Measurements from ENCODE around the gene ABCA4.

Gene ABCA4

DNA sequence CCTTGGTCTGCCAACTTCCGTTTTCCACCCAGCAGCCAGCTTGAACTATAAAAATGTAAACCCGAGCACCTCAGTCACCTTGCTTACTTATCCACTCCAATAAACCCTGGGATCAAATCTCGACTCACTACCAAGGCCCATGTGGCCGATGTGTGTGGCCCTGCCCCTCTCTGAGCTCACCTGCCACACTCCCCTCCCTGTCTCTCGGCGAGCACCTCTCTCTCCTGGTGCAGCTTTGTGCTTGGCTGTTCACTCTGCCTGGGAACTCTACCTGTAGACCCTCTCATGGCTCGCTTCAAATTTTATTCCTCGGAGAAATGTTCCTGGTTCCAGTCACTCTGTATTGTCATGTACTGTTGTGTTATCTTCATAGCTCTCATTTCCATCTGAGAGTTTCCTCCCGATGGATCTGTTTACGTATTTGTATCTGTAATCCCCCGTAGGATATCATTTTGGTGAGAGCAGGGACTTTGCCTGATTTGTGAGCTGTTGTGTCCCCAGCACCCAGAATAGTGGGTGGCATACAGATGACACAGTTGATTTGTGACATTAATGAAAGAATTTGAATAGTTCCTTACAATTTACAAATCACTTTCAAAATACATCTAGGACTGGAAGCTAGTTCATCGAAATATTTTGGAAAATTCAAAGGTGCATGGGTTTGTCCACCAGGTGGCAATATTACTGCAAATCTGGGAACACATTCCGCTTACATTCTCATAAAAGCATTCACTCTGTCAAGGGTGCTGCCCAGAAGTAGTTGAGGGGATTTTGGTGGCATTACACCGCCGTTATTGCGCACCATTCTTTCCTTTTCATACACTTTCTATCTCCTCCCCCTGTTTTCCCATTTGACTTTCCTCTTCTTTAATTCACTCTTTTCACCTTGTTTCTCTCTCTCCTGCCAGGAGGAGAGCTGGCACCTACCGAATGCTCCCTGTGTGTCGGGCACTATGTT lies 95.3 kb downstream of the ABCA4 start:
- DNase-seq: no peak

DNA sequence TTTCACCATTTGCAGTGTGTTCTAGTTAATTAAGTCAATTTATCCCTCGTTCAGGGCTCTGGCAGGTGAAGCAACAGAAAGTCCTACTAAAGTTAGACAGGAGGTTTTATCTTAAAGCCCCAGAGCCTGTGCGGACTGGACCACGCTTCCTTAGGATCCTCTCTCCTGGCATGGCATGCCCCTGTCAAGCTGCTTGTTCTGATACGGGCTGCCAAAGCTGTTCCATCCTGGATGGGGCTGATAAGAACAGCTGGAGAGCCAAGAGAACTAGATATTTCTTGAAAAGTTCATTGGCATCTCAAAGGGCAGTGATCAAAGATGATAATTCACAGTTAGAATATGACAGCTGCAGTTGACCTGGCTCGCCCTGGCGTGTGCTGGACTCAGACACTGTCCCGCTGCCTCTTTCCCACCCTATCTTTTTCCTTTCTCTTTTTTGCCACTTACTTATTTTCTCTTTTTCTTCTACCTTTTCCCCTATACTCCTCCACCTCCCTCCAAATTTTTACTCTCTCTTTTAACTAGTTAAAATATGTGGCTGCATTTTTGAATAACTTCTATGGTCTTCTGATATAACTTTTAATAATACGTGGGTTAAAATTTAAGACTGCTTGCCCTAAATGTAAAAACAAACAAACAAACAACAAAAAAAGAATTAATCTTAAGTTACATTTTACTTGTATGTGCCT lies 96.7 kb downstream of the ABCA4 start:
- DNase-seq: no peak

DNA sequence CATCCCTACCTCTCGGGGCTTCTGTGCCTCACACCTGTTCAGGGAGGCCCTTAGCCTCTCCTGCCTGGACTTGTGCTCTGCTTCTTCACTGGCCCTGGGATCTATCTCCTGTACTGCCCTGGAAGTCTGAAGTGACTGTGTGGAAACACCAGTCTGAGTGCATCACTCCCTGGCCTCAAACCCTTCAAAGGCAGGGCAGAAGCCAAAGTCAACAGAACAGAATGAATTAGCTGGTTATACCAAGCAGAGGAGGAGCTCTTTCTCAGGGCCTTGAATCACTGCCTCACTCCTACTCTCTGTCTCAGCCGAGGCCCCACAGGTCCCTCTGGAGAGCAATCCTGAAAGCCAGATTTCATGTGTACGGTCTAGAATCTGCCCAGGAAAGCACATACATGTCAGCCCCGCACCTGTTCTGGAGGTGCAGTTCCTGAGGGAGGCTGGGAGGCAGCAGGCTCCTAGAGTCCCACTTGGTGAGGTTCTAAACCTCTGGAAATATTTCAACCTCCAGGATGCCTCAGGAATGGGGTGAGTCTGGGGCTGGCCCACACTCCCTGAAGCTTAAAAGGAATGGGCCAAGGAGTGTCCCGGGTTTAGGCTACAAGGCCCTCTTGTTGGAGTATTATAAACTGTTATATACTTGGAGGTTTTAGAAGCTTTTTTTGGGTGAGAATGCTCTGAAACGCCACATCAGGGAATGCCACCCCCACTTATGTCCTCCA lies 98.3 kb downstream of the ABCA4 start:
- DNase-seq: no peak

DNA sequence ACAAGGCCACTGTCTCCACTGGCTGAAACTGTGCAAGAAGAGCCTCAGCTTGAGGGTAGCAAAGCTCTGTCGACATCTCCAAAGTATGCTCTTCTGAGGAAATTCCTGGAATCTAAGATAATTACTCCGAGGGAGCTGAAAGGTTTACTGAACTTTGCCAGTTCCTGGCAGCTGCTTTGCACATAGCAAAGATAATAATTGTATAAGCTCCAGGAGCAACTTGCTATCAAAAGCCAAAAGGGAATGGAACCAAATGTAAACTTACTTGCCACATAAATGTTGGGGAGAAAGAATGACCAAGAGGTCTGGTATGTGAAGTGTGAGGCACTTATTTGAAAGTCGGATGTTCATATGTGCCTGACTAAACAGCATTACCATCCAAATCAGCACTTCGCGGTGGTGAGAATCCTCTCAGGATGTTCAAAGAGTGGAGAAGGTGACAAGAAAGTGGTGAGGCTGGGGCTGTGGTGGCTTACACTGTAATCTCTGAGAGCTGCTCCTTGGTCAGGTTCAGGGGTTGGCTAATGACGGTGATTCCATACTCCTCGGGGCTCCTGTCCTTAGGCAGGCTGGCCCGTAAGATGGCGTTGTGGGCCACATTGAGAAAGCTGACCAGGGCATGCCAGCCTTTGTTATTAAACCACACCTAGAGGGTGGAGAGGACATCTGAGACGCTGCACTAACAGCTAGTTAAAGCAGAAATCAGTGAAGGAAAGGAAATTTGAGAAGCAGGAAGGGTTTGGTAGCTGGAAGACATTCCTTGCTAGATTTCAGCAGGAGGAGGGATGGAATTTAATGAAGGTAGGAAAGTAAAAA lies 100.0 kb downstream of the ABCA4 start:
- DNase-seq: no peak

DNA sequence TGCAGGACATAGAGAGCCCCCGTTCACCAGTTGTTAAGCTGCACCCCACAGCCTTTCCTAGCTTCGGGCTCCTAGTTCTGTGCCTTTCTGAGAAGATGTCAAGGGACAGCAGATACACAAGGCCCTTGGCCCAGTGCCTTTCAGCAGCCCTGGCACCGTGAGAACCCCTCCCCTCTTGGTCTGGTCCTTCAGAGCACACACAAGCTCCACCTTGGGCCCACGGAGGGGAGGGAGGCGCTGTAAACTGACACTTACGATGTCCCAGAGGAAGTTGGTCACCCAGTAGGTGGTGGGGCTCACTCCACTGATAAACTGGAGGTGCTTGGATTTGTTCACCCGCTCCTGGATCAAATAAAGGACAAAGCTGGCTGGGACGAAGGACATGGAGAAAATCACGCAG lies 101.6 kb downstream of the ABCA4 start:
- no peak for DNase-seq

DNA sequence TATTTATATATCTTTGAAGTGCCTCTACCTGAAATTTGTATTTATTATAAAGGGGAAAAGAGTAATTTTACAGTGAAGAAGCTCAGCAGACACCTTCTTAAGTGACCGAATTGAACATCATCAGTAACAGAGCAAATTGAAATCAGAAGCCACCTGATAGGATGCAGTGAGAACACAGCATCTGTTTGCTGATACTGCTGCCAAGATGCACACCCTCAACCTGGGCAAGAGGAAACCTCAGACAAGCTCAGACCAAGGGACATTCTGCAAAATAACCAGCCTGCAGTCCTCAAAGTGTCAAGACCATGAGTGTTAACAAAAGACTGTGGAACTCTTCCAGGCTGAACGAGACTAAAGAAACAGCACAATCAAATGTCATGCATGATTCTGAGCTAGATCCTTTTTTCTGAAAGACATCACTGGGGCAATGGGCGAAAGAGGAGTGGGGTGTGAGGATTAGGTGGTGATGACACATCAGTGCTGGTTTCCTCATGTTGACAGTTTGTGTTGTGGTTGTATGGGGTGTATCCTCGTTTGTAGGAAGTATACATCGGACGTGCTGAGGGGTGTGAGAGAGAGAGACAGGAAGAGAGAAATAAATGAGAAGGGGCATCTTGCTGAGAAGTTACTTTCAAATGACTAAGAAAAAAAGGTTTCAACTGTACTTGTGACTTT lies 103.7 kb downstream of the ABCA4 start:
- DNase-seq: no peak

DNA sequence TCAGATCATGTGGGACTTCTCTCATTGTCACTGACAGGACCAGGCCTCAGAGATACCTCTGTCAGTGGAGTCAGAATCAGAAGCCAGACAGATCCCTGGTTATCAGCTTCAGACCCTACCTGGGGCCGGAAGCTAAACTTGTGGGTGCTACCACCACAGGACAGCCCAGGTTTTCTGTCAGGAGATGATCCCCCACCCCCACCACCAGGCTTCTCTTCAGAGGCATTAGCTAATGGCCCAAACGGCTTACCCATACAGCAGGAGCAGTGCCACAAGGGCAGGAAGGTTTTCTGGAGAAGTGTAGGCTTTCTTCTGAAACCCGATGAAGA lies 105.5 kb downstream of the ABCA4 start:
- no peak for DNase-seq

DNA sequence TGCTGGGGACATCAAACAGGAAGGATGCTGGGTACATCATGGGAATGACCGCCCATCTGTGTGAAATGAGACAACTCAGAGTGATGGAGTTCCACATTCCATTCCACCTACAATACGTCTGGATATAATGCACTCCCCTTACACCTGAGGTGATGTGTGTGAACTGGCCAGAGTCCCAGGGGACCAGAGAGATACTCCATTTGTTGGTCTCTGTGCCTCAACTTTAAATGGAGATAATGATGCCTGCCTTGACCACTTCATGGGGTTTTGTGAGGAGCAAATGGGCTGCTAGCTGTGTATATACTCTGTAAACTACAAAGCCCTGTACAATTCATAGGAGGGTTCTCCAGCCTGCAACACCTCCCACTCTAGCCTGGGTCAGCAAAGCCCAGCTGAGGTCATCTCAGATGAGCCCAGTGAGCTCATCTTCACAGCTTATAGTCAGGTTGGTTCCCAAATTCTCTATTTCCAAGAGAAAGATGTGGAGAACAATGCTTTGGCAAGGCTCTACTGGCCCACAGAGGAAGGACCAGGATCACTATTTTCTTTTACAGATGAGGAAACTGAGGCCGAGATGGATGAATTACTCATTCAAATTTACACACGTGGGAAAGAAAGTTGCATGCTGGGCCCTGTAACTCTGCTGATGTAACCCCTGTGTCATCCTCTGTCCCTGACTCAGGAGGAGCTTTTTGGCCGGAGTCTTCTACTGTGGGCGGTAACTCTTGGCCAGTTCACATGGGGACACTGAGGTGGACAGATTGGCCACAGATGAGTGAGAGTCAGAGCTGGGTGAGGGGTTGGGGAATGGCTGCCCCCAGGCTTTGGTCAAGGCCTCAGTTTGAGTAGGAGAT lies 106.1 kb downstream of the ABCA4 start:
- no peak for DNase-seq

DNA sequence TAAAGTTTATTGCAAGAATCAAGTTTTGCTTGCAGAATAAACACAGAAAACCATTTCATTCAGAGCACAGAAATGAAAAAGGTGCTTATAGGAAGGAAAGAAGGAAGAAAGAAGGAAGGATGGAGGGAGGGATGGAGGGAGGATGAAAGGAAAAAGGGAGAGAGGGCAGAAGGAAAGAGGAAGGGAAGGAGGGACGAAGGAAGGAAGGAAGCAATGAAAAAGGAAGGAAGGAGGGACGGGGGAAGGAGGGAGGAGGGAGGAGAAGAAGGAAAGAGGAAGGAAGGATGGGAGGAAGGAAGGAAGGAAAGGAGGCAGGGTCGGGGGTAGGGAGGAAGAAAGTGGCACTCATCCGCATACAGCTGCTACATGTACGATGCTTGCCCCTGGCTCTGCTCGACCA lies 106.9 kb downstream of the ABCA4 start:
- no peak for DNase-seq

DNA sequence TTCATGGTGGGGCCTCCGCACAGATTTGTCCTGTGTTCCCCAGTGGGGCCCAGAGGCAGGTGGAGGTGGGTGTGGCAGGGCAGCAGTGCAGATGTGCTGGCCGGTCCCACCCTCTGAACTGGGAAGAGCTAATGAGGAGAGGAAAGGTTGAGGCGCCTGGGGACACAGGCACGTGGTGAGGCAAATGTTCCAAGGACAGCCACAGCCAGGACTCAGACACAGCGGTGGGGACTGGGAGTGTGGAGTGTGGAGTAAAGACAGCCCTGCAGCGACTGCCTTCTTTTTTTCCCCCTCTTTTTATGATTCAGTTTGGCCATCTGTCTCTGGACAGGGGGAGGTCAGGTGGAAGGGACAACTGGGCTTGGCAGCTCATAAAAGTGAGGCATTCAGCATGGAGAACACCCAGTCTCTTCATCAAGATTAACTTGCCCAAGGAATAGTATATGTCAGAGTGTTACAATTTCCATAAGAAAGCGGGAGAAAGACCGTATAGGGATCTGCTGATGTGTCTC lies 107.5 kb downstream of the ABCA4 start:
- no peak for DNase-seq

DNA sequence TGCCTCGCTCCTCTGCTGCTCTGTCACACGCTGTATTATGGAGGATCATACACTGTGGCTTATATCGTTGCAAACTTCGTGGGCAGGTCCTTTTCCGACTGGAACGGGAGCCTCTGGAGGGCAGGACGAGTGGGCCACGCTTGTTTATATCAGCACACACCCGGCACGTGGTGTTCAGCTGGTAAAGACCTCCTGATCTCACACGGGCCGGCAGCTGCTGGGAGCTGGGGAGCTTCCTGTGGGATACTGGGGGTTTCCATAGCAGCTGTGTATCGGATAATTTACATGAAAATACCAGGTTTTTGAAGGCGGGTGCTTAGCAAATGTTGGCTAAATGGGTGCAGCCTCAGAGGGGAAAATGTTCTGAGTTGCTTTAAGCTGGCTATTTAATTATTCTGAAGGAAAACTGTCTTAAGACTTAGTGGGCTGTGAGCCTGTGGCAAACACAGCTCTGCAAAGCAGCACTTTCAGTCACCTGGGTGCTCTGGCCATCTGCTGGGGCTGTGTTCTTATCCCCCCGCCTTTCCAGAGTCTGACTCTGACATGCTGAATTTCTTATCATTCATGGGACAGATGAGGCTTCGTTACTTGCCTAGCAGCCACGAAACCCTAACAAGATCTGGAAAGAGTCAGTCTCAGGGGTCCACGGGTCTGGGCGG lies 108.1 kb downstream of the ABCA4 start:
- no peak for DNase-seq

DNA sequence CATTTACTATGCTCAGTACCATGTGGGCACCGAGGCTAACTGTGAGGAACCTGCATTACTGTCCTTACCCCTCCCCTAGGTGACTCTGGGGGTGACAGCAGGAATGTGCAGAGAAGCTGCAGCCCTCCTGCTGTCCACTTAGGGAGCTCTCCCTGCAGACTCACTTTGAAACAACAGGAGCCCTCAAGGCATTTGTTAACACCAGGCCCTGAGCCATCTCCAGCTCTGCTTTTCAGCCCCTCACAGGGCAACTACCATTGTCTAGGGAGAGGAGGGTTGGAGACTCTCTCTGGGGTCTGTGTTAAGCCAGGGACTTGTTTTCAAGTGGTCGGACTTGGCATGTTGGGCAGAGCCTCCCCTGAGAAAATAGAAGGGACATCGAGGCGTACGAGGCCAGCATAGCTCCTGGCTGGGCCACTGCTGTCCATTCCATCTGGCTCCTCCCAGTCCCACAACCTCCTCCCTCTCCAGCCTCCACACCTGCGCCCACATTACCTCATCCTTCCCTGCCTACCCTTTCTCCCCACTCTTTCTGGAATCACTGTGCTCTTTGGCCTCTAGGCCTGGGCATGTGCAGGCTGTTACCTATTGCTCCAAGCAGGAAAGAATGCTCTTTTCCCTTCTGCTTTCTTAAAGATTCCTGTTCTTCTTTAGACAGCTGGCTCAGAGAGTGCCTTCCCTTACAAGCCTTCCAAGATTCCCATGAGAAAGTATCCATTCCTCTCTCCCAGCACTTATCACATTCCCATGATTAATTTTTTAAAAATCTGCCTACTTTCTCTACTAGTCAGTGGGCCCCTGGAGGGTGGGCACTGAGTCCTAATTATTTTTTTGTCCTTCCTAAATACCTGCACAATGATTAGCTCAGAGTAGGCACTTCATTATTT lies 109.0 kb downstream of the ABCA4 start:
- no peak for DNase-seq

DNA sequence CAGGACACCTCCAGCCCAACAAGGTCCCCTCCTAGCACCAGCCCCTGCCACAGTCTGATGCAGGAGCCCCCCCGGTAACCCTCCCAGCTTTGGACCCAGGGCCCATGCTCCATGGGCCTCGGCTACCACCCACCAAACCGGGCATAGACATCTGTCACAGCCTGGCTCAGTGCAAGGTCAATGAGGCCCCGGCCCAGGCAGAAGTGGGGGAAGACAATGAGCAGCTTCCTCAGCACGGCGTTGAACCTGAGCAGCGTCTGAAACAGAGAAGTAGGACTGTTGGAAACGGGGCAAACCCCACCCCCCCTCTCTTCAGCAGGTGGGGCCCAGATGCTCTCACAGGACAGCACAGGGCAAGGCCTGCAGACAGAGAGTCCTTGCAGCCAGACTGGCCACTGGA lies 109.8 kb downstream of the ABCA4 start:
- no peak for DNase-seq

DNA sequence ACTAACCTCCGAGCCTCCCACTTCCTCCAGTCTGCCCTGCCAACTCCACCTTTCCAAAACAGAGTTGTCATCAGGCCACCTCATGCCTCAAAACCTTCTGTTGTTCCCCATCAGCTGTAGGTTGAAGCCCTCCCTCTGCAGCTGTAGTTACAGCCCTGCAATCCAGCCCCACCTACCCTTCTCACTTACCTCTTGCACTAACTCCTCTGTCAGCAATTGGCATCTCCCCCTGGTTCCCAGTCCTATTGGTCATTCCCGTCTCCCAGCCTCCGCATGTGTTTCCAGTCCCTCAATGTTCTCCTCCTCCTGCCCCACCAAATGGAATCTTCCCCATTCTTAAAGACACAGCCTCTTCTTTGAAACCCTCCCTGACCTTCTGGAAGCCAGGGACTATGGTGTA lies 111.6 kb downstream of the ABCA4 start:
- no peak for DNase-seq

DNA sequence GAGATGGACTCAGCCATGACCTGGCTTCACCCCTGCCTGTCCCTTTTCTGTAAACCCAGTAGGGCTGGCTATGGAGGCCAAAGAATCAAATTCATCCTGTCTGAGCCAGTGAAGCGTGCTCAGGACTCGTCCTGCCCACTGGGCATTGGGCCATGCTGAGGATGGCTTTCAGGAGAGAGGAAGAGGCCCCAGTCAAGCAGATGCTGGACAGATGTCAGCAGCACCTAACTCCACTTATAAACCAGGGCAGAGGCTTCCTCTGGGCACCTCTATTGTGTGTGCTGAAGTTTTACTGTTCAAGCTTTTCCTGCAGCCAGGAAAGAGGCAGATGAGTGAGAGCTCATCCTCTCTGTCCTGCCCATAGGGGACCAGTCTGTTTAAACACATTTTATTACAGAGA lies 114.3 kb downstream of the ABCA4 start:
- DNase-seq: no peak

DNA sequence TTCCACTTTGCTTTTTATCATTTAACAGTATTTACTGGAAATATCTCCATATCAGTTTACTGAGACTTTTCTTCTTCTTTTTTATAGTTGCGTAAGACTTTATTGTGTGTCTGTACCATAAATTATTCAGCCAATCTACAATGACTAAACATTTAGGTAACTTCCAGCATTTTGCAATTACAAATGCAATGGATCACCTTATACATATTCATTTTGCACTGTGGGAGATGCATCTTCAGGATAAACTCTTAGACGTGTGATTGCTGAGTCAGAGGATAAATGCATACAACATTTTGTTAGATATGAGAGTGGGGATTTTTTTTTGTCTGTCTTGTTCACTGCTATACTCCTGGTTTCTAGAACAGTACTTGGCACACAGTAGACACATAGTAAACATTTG lies 116.0 kb downstream of the ABCA4 start:
- DNase-seq: no peak

DNA sequence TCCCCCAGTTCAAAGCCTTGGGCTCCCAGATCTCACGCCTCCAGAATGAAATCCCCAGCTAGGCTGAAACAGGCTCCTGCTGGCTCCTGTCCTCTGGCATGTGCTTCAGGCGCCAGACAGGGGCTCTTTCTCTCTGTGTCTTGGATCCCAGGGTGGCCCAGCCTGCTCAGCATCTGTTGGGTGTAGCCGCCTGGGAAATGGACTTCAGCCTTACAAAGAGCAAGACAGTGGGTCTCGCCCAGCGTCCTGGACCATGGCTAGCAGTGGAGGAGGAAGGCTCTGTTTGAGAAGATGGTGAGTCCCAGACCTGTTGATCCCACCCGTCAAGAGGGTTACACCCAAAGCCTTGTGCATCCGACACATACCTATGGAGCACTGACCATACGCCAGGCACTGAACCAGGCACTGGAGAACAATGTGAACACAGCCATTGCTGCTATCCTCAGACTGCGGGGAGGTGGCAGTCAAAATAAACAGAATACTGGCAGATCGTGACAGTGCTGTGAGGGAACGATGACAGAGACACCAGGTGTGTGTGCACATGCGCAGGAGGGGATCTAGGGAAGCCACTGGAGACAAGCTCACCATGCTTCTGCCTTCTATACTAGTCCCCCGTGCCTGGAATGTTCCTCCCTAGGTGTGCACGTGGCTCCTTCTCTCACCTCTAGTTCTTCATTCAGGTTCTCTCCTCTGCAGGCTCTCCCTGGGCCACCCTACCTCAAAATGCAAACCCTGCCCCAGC lies 118.7 kb downstream of the ABCA4 start:
- DNase-seq: no peak

DNA sequence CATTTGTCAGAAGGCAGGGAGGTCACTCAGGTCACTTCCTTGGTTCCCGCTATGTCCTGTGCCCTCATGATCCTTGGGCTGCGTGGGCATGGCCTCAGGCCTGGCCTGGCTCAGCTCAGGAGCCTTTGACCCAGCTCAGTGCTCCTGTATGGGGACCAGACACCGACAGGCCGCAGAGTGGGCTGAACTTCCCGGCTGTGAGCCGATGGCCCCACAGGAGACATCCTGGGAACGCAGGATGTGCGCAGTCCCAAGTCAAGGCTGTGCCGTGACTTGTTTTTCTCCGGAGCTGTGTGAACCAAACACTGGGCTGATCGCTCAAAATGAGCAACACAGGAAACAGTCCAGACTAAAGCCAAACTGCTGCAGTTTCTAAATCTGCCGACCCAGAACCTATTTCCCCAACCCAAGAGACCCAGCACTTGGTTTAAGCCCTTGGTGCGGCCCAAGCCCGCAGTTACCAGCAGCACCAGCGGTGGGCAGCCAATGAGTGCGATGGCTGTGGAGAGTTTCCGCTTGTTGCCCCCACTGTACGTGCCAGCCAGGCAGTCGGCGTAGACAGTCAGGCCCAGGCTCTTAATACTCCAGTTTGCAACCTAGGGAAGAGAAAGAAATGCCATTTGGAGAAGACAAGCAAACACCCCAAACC lies 119.4 kb downstream of the ABCA4 start:
- DNase-seq: no peak
